NCI-H510A (cell line): ENCODE measurements around the gene MCC.

Experiments
- DNase-seq: peaks from one replicate; lab custom pipeline; 2025; lab: John Stamatoyannopoulos, UW

Gene MCC

GRCh38 chr5:112976432-112977309, 511.6 kb downstream of the MCC start, which contains the start of gene DCP2:
TSS of gene DCP2 (plus strand) at chr5:112976798. CDS start at chr5:112976934, 136 bp downstream.
- DNase-seq, result peak; percentile 79

- no peak for DNase-seq
Observed at GRCh38 chr5:112975721-112976431, 512.4 kb downstream of the MCC start.

GRCh38 chr5:112974901-112975300, 513.4 kb downstream of the MCC start:
- no peak for DNase-seq

- no peak for DNase-seq
Observed at GRCh38 chr5:112973904-112974303, 514.3 kb downstream of the MCC start.

- DNase-seq, result no peak
Observed at GRCh38 chr5:112973036-112973435, 515.2 kb downstream of the MCC start.
